Activated T-cell treated with anti-CD3 and anti-CD28 coated beads, Interleukin-2, amount 50 U/mL, for 72 hours (primary cell): ENCODE measurements around the gene WIPF3. TPM values are rescaled to one million over a fixed set of nuclear protein-coding genes. Genes with fewer than 3 reads are reported as not detected.

ENCODE experiments used
- total RNA-seq, 2 donors: library from RNA; stranded (reverse); gene quantifications; one replicate each; pipeline ENCODE4 v1.2.3, GENCODE V29; 2022

The WIPF3 gene
- total RNA-seq, 2 donors from 2014 or later: not detected

Other genes with a start within 250 kb of the WIPF3 start
- not detected for gene PRR15, start 242.7 kb upstream of the WIPF3 start, total RNA-seq
- 10 to 100 TPM; 10.3 to 14.0 TPM for gene SCRN1, start 183.3 kb downstream of the WIPF3 start, total RNA-seq
- 10 to 100 TPM; 13.3 to 13.6 TPM for gene FKBP14, start 220.2 kb downstream of the WIPF3 start, total RNA-seq
- 10 to 100 TPM; 12.1 to 12.9 TPM for gene PLEKHA8, start 221.9 kb downstream of the WIPF3 start, total RNA-seq